Right atrium auricular region (tissue), 2 donors: ENCODE measurements around the gene SLC16A3. TPM values are rescaled to one million over a fixed set of nuclear protein-coding genes. Genes with fewer than 3 reads are reported as not detected.
A peak's percentile ranks its signal among the peaks of the same experiment; 100 is the strongest.

Source experiments
- DNase-seq: peaks from one replicate; pipeline ENCODE4 v3.0.0-alpha.2; 2019; ENCODE audit warnings: low spot score
- H3K27ac ChIP-seq, 2 donors: fragments of 200-600 bp; sonication (generic); 1 replicate in 1 of 2; 2 replicates in 1 of 2; pipeline ENCODE4 v1.5.1; 2016 to 2019
- H3K27me3 ChIP-seq, 2 donors: fragments of 200-600 bp; sonication (generic); one replicate each; pipeline versions ENCODE4 v1.5.1 to v1.6.0; 2017 to 2019
- H3K36me3 ChIP-seq: fragments of 200-600 bp; sonication (generic); one replicate; pipeline ENCODE4 v1.5.1; 2016
- H3K4me1 ChIP-seq, 2 donors: fragments of 200-600 bp; sonication (generic); one replicate each; pipeline versions ENCODE4 v1.5.1 to v1.6.0; 2017 to 2019
- H3K4me3 ChIP-seq, 2 donors: fragments of 200-600 bp; sonication (generic); 1 replicate in 1 of 2; 2 replicates in 1 of 2; pipeline ENCODE4 v1.5.1; 2017 to 2019; ENCODE audit warnings: mild to moderate bottlenecking in 1 of 2, moderate library complexity in 1 of 2
- H3K9me3 ChIP-seq, 2 donors: fragments of 200-600 bp; sonication (generic); one replicate each; pipeline ENCODE4 v1.5.1; 2019
- total RNA-seq, 2 donors: library from RNA; depleted of rRNA; stranded (reverse); fragments of >200 nt; gene quantifications; one replicate each; pipeline ENCODE4 v1.1.0, GENCODE V29; 2016
- TF ChIP-seq, protein P1 (sequence below), 2 donors: fragments of 200-600 bp; sonication (generic); IDR thresholded peaks; one replicate each; pipeline ENCODE4 v1.5.1; 2019; ENCODE audit warnings: antibody characterized with exemption in 2 of 2

Gene SLC16A3
- total RNA-seq, 2 donors from 2014 or later: 5.0 to 19.5 TPM

DNA sequence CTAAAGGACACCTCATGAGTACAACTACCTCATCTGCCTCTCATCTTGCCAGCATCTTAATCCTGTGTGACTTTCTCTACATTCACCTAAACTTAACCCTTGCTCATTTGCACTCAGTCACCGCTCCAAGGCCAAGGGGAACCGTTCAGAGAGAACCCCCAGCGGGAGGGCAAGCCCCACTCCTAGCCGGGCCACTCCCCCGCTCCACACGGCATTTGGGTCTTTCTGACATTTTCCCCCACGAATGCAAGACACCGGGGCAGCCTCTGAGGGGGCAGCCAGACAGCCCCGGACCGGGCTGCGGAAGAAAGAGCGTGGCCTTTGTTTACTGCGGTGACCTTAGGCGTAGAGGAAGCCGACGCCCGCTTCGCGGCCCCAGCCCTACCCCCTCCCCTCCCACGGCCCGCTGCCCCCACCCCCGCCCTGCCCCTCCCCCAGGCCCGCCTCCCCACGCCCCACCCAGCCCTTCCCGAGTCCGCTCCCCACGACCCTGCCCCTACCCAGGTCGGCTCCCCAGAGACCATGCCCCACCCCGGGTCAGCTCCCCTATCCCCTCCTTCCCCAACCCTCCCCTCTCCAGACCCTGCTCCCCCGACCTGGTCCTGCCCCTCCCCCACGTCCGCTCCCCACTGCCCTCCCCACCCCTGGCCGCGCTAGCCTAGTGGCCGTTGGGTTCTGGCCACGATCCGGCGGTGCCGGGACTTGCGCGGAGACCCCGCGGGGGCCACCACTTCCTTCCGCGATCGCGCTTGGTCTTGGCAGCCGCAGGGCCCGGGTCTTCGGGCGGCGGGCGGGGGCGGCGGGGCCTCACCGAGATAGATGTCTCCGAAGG lies 43.9 kb downstream of the SLC16A3 start:
- H3K4me1 ChIP-seq: peaks cover 0 to 58% of the 10 kb centered on the region in 2 donors
- H3K27me3 ChIP-seq: no peaks in the 10 kb centered on the region
- H3K4me3 ChIP-seq: peak overlapping the region; percentile 74 to 96
- DNase-seq: no peak
- peak overlapping the region; percentile 96 to 100 for H3K27ac ChIP-seq
- TF ChIP-seq, protein P1, sequence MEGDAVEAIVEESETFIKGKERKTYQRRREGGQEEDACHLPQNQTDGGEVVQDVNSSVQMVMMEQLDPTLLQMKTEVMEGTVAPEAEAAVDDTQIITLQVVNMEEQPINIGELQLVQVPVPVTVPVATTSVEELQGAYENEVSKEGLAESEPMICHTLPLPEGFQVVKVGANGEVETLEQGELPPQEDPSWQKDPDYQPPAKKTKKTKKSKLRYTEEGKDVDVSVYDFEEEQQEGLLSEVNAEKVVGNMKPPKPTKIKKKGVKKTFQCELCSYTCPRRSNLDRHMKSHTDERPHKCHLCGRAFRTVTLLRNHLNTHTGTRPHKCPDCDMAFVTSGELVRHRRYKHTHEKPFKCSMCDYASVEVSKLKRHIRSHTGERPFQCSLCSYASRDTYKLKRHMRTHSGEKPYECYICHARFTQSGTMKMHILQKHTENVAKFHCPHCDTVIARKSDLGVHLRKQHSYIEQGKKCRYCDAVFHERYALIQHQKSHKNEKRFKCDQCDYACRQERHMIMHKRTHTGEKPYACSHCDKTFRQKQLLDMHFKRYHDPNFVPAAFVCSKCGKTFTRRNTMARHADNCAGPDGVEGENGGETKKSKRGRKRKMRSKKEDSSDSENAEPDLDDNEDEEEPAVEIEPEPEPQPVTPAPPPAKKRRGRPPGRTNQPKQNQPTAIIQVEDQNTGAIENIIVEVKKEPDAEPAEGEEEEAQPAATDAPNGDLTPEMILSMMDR (IDR thresholded peaks at IDR 0.05): no peak
- peaks cover 5% of the 10 kb centered on the region for H3K36me3 ChIP-seq
- no peaks in the 10 kb centered on the region for H3K9me3 ChIP-seq

DNA sequence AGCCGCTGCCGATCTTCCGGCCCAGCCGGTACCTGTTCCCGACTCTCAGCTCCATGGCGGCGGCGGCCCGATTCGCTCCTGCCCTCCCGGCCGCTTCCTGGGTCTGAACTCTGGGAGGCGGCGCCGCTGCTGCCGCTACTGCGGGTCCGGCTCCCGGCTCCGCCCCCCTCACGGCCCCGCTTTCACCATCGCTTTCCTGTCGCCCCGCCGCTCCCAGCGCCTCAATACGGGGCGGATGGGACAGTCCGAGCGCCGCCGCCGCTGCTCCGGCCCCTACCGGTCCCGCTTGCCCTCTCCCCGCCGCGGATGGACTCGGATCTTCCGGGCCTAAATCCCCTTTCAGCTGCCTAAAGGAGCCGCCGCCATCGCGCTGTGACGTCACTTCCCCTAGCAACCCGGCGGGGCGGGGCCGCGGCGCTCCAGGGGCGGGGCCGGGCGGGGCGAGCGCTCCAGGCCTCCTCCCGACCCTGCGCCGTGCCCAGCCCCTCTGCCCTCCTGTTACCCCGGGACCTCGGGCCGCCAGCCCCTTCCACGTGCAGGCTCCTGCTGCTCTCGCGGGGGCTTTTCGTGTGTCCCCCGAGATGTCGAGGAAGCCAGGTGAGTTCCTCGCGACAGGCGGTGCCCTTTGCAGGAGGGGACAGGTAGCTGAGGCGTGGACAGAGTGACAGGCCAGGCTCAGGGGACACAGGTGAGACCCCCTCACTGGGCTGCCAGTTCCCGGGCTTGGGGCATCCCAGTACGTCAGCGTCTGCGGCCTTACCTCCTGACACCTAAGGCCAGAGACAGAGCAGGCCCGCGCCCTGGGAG lies 44.7 kb downstream of the SLC16A3 start, which contains the start of gene CSNK1D:
Gene CSNK1D (minus strand): TSS at position 374 of the 807 bp plus-strand sequence. CDS start 319 bp downstream, at position 55.
- Histone ChIP-seq H3K9me3 (no peaks in the 10 kb centered on the region), H3K27ac (peak within 1 kb of the TSS; percentile 96 to 100), H3K4me3 (peak within 1 kb of the TSS; percentile 74 to 96), H3K27me3 (no peaks in the 10 kb centered on the region), H3K36me3 (peaks cover 5% of the 10 kb centered on the region), H3K4me1 (peaks cover 0 to 49% of the 10 kb centered on the region in 2 donors)
- TF ChIP-seq, protein P1 (IDR thresholded peaks at IDR 0.05): no peak
- DNase-seq: peak; percentile 91

DNA sequence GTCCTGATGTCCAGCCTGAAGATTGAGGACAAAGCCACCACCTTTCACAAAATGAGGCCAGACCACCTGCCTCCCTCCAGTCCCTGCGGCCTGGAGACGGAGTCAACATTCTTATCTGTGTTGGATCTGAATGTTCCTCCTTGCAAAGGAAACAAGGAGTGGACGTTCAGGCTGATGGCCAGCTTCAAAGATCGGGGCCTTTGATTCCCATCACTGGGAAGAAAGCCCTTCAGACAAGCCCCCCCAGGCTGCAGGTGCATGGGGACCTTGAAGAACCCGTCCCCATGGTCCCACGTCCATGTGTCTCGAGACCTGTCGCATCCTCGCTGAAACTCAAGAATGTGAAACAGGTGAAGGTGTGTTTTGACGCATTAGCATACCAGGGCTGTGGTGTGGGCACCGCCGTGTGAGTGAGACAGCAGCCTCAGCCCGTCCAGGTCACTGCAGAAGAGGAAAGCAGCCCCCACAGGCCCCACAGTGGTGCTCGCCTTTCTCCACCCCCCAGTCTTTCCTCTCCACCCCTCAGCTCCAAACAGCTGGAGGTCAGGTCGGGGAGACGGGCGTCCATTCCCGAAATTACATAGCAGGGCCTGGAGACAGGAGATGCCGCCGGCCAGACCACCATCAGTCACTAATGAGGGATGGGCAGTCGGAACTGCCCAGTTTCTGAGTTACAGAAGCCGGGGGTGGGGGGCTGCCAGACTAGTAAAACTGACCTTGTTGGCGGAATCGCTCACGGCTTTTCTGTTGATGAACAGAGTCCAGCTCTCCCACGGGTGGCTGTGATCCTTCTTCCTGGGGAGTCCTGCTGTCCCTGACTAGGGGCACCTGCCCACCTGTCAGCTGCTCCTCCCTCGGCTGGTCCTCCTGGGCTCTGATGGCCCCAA lies 45.5 kb downstream of the SLC16A3 start:
- peaks cover 0 to 42% of the 10 kb centered on the region in 2 donors for H3K4me1 ChIP-seq
- H3K36me3 ChIP-seq: peaks cover 5% of the 10 kb centered on the region
- TF ChIP-seq, protein P1 (IDR thresholded peaks at IDR 0.05): no peak
- no peaks in the 10 kb centered on the region for H3K9me3 ChIP-seq
- peak overlapping the region; percentile 74 to 96 for H3K4me3 ChIP-seq
- H3K27ac ChIP-seq: peak overlapping the region in 1 of 2 donors; percentile 100
- H3K27me3 ChIP-seq: no peaks in the 10 kb centered on the region
- no peak for DNase-seq

DNA sequence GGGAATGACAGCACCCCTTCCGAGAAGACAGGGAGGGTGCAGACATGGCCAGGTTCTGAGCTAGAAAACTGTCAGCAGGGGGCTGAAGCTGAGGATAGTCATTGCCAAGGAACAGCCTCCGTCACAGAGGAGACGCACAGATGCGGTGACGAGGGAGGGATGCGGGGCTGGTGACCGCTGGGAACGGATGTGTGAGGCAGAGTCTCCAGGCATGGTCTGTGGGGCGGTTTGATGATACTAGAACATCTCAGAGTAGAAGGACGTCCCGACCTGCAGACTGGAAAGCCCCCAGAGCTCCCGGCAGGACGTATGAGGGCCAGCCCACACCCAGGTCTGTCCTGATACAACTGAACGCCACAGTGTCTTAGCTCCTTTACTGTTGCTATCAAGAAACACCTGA lies 46.5 kb downstream of the SLC16A3 start:
- no peak for DNase-seq
- Histone ChIP-seq H3K4me1 (peaks cover 0 to 33% of the 10 kb centered on the region in 2 donors), H3K36me3 (peaks cover 5% of the 10 kb centered on the region), H3K27me3 (no peaks in the 10 kb centered on the region), H3K27ac (no peak overlapping the region), H3K9me3 (no peaks in the 10 kb centered on the region), H3K4me3 (no peak overlapping the region)
- TF ChIP-seq, protein P1 (IDR thresholded peaks at IDR 0.05): no peak

DNA sequence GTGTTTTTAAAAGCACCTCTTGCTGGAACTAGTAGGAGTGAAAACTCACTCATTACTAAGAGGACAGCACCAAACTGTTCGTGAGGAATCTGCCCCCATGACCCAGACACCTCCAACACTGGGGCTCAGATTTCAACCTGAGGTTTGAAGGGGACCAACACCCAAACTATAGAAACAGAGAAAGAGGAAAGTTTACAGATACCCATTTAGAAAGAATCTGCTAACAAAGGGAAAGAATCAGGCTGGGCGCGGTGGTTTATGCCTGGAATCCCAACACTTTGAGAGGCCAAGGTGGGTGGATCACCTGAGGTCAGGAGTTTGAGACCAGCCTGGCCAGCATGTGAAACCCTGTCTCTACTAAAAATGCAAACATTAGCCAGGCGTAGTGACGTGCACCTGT lies 48.1 kb downstream of the SLC16A3 start:
- peaks cover 0 to 17% of the 10 kb centered on the region in 2 donors for H3K4me1 ChIP-seq
- no peaks in the 10 kb centered on the region for H3K27me3 ChIP-seq
- TF ChIP-seq, protein P1 (IDR thresholded peaks at IDR 0.05): no peak
- no peak overlapping the region for H3K4me3 ChIP-seq
- DNase-seq: no peak
- no peaks in the 10 kb centered on the region for H3K9me3 ChIP-seq
- no peak overlapping the region for H3K27ac ChIP-seq
- no peaks in the 10 kb centered on the region for H3K36me3 ChIP-seq
